DMS153 (cell line): ENCODE results near the gene ATP1A3.
"Not testable (repeated sequence)": the region's sequence is repeated elsewhere in the genome, so short reads cannot be mapped to it uniquely, and the experiment has no call there.

Source experiments
- DNase-seq: peaks from one replicate; lab custom pipeline; 2025; lab: John Stamatoyannopoulos, UW

ATP1A3 gene

DNA sequence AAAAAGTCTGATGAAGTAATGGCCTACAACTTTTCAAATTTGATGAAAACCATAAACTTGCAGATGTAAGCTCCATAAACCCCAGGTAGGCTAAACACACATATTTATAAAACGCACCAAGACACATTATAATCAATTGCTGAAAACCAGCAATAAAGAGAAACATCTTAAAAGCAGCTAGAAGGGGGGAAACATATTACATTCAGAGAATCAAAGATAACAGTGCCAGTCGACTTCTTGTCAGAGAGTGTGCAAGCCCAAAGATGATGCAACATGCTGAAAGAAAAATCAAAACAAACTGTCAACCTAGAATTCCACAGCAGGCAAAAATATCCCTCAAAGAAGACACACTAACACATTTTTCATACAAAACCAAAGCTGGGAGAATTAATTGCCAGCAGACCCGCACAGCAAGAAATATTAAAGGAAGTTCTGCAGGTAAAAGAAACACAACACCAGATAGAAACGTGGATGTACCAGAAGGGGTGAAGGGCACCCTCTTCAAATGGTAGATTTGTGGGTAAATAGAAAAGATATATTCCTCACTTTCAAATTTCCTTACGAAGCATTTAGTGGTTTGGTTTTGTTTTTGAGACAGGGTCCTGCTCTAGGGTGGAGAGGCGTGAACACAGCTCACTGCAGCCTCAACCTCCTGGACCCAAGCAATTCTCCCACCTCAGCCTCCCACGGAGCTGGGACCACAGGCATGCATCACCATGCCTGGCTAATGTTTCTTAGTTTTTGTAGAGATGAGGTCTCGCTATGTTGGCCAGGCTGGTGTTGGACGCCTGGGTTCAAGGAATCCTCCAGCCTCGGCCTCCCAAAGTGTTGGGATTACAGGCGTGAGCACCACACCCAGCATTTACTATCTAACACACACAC is 16.5 kb upstream of the ATP1A3 start:
- DNase-seq, result no peak

DNA sequence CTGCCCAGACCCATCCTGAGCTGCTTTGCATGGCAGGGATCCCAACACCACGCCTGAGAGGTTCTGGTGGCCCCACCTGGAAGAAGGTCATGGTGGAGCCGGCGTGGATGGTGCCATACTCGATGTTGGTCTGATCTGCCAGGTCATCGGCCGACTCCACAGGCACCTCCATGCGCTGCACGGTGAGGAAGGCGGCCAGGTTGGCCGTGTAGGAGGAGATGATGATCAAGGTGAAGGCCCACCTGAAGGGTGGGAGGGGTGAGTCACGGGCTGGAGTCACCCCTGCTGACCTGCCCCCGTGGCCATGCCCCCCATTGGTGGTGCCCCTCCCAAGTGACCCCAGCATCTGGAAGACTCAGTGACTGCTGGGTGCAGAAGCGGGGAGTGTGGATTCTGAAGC is 12.5 kb upstream of the ATP1A3 start:
- DNase-seq, result no peak

DNA sequence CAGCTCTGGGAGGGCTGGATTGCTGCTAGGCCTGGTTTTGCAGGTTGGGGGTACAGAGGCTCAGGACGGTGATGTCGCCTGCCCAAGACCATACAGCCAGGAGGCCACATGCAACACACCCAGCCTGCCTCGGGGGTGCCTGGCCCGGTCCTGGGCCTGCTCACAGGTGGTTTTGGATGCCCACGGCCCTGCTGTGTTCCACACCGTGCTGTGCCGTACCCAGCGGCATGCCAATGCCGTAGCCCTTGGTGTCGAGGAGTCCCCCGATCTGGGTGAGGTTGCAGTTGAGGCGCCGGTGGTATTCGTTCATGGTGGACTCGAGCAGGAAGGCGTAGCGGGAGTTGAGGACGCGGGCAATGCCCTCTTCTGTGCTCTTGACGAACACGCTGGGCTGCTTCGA is 11.5 kb upstream of the ATP1A3 start:
- DNase-seq, result no peak

DNA sequence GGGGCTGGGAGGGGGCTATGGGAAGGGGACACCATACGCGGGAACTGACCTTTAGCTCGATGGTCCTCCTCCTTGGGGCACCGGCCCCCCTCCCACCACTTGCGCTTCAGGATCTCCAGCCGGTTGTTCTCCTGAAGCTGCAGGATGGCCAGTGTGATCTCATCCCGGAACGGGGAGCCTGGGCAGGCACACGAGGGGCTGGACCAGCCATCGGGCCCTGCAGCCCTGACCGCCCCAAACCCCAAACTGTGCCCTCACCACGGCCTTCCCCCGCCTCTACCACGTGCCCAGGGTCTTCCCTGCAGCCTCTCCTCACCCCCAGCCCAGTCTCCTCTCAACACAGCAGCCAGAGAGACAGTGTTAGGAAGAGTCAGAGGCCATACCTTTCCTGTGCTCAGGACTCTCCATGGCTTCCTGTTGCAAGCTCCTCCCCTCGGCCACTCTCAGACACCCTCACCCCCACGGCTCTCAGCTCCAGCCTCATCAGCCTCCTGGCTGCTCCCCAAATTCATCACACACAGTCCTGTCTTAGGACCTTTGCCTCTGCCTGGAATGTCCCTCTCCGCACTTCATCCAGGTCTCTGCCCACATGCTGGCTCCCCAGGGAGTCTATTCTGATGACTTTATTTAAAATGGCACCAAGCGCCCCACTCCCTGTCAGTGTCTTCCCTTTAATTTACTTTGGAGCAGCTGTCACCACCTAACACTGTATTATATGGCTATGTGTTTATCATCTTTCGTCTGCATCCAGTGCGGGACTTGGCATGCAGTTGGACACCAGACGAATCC is 9.7 kb upstream of the ATP1A3 start:
- peak; percentile 20 for DNase-seq

DNA sequence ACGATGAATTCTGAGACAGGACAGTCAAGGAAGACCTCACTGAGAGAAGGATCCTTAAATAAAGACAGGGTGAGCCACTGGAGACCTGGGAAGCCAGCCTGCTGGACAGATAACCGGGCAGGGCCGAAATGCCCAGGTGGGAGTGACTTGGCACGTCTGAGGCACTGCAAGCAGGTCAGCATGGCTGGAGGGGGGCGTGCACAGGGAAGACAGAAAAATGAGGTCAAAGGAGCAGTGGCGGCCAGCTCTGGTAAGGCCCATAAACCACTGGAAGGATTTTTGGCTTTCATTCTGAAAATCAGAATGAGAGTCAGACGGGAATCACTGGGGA is 5.8 kb upstream of the ATP1A3 start:
- no peak for DNase-seq

DNA sequence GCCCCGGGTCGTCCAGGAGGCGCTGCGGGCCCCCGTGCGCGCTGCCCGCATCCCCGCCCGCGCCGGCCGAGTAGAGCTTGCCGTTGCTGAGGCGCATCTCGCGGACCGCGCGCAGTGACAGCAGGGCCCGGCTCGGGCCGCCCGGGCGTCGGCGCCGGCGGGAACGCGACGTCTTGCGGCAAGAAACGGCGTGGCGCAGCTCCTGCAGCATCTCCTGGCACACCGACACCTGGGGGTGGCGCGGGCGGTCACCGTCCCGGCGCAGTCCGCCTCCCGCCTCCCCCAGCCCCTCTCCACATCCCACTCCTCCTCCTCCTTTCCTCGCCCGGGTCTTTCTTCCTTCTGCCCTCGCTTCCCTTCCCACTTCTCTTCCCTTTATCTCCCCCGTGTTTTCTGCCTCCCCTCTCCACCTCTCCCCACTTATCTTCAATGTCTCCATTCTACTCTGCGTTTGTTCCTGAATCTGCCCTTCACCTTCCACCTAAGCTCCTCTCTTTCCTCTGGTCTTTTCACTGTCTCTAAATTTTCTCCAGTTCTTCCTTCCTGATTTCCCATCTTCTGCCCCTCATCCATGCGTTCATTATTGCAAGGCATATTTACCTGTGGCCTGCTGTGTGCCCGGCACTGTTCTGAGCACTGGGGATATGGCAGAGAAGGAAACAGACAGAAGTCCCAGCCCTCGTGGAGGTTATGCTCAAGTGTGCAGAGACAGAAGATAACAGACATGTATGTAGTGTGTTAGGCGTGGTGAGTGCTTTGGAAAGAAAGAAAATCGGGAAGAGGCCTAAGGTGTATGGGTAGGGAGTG is 5.2 kb upstream of the ATP1A3 start:
- DNase-seq, result no peak

DNA sequence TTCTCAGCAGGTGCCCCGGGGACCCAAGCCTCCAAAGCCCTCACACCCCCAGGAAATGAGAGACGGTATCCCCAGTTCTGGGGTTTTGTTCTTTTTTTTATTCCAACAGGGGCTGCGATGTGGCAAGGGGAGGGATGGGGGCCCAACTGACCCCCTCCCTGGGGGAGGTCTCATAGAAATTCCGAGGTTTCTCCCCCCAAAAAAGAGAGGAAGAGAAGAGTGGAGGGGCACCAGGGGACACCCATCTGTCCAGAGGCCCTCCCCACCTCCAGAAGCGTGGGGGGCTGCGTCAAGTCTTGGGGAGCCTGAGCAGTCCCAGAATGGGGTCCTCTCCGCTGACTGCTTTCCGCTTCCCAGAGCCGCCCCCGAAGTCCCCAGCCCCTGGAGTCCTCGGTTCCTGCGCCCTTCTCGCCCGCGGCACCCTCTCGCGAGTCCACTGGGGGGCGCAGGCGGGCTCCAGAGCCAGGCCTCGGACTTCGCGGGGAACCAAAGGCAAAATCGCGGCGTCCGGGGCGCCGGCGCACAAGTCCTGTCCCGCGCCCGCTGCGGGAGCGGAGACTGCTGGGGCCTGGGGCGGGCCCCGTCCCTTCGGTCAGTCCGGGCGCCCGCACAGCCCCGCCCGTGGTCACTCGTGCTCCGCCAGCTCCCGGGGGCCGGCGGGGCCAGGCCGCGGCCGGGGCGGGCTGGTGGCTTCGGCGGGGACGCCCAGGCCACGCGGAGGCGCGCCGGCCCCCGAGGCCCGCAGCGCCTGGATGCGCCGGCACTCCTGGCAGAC is 4.4 kb upstream of the ATP1A3 start:
- DNase-seq, result peak; percentile 44

DNA sequence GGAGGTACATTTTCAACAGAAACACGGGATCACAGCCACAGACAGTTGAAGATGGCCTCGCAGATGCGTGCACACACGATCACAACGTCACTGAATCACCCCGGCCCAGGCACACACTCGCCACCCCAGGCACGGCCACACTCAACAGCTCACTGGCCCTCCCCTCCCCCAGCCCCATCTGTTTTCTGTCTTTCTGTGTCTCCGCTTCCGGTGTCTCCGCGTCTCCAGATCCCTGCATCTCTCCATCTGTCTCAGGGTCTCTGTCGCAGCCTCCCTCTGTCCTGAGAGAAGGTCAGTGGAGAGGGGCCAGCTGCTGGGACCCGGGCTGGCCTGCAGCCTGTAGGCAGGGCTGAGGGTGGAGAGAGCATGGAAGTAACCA is 3.8 kb upstream of the ATP1A3 start:
- DNase-seq, result peak; percentile 32

DNA sequence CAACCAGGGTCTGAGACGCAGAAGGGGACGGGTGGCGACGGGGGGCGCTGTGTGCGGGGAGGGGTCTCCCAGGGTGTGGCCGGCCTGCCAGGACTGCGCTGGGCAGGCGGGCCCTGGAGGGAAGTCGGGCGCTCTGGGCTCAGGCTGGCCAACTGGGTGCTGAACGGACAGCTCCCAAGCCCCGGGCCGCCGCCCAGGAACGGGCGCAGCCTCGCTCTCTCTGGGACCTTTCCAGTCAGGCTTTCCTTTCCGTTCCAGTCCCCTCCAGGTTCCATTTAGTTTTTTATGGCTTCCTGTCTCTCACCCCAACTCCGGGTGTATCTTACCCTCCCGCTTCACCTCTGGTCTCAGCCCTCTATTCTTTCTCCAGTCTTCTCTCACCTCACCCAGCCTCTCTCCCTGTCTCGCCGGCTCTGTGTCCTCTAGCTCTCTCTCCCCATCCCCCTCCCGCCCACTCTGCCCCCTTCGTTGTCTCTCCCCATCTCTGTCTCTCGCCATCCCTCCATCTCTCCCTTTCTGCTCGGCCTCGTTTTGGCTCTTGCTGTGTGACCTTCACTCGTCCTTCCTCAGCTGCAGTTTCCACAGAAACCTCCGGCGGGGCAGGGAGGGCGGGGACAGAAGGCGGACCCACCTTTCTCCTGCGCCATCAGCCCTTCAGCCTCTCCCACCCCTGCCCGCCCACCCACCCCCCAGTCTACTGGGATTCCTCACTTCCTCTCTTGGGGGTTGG is 3.3 kb upstream of the ATP1A3 start:
- no peak for DNase-seq

DNA sequence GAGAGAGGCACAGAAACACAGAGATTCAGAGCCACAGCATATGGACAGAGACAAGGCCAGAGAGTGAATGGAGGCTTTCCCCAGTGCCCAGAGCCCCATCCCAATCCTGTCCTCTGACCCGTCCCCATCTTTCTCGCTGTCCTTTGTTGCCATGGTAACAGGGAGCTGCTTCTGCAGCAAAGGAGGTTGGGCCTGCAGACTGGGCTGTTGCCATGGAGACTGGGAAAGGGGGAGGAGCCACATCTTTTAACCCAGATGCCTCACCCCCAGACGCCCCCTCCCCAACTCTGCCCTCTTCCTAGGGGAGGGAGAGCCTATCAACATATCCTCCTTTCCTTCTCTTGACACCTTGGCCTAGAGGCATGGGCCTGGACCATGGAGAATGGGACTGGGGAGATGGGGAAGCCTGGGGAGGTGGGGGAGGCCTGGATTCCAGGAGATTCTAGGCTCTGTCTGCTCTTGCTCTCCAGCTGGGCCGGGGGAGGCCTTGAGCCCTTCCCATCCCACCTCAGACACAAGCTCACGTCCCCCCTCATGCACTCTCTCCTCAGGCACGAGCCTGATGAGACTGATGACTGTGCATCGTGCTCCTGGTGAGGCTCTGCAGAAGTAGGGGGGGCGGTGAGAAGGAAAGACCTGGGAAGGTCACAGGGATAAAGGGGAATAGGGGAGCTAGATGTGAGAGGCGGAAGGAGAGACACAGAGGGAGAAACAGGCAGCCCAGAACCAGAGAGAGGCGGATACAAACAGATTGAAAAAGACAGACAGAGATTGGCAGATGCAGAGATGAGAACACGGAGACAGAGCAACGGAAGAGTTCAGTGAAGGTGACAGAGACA is 2.1 kb upstream of the ATP1A3 start:
- DNase-seq, result no peak

DNA sequence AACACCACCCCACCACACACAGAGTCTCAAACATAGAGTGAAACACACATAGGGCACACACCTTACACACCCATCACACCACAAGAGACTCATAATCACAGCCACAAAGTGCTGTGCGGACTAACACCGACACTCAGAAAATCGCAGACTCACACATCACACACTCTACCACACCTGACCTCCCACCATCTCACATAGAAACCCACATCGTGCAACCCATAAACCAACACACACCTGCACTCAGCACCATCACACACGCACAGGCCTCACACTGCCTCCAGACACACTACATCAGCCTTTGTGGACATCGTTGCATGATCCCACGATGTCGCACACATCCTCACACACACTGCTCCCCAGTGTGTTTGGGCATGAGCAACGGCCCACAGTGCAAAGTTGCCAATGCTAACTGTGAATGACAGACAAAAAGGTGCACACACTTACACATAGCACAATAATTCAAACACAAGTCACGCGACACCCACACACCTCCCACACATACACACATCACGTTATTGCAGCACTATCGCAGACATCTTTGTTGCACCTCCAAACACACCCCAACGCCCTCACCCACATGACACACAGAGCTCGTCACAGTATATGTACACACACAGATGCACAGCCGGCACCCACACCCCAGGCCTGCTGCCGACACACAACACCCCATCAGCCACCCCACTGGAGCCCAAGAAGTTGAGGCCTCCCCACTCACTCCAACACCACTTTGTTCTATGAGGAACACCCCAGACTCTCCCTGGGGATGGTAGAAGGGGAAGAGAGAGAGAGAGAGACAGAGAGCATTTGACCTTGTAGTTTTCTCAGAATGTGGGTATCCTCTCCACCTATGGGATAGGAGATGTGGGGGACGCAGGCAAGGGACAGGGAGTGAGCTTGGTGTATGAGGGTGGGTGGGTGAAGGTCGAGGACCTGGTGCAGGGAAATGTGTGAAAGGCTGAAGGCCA is 1.2 kb upstream of the ATP1A3 start:
- DNase-seq, result no peak

DNA sequence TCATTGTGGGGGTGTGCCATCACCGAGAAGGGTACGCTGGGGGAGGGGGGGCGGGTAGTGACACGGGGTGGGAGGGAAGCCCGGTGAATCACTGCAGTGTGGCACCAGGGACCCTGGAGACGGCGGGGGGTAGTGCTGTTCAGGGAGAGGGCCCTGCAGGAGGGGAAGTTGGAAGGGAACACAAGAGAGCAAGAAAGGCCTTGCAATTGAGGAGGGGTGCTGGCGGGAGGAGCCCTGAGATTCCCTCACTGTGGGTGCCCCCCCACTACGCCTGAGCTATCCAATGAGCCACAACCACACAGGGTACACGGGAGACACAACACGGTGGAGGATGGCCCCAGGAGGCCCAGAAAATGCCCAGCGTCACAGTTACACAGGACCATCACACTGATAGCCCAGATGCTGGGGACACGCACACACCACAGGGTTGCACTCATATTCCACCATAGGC is 516 bp upstream of the ATP1A3 start:
- DNase-seq, result no peak

DNA sequence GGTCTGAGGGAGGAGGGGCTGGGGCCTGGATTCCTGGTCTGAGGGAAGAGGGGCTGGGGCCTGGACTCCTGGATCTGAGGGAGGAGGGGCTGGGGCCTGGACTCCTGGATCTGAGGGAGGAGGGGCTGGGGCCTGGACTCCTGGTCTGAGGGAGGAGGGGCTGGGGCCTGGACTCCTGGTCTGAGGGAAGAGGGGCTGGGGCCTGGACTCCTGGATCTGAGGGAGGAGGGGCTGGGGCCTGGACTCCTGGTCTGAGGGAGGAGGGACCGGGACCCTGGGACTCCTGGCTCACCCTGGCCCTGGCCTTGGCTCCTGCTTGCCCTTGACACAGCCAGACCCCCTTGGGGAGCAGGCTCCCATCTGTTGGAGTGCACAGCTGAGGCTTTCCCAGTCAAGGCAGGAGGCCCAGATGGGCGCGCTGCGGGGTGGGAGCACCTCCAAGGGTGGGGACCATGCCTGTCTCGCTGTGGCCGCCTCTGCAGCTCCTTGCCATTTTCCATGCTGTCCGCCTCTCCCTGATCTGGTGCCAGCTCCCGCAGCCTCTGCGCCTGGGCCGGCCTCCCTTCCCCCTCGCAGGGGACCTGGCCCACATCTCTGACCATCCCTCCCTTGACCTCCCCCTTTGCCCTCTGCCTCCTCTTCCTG is 2.0 kb downstream of the ATP1A3 start:
- DNase-seq, result not testable (repeated sequence)

DNA sequence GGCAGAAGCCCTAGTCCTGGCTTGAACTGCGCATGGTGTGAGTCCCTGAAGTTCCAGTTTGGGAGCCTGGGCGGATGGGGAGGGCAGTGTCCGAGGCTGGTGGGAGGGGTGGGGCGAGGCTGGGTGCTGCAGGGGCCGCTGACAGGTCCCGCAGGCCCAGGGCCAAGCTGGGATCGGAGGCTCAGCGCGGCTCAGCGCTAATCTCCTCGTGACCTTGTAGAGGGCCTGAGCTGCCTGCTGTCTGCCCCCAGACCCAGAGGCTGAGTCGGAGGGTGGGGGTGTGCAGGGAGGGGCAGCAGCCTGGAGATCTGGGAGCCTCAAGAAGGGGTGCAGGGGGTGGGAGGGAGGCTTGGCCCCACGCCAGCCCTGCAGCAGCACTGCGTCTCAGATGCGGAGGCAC is 3.0 kb downstream of the ATP1A3 start:
- DNase-seq, result no peak

DNA sequence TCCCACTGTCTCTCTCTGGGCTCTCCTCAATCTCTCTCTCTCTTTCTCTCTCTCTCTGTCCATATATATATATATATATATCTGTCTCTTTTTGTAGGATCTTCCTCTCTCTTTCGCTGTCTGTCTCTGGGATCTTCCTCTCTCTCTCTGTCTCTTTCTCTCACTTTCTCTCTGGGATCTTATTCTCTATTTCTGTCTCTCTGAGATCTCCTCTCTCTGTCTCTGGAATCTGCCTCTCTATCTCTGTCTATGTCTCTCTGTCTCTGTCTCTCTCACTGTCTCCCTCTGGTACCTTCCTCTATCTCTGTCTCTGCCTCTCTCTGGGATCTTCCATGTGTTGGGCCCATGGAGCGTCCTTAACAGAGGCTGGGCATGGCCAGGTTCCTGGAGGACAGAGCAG is 3.4 kb downstream of the ATP1A3 start:
- no peak for DNase-seq

DNA sequence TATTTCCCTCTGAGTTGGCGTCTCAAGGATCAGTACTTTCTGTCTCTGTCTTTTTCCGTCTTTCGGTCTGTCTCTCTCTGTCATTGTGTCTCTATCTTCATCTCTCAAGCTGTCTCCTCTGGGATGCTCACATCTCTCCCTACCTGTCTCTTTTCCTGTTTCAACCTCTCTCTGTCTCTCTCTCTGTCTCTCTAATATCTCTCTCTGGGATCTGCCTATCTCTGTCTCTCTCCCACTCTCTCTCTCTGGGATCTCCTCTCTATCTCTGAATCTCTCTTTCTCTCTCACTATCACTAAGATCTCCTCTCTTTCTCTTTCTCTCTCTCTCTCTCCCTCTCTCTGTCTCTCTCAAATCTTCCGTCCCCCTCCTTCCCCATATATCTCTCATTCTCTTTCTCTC is 4.0 kb downstream of the ATP1A3 start:
- no peak for DNase-seq

DNA sequence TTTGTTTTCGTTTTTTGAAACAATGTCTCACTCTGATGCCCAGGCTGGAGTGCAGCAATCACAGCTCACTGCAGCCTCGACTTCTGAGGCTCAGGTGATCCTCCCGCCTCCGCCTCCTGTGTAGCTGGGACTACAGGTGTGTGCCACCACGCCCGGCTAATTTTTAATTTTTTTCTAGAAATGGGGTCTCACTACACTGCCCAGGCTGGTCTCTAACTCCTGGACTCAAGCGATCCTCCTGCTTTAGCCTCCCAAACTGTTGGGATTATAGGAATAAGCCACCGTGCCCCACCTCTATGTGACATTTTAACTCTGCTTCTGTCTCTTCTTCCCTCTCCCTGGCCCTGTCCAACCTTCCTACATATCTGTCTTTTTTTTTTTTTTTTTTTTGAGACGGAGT is 5.1 kb downstream of the ATP1A3 start:
- DNase-seq, result no peak

DNA sequence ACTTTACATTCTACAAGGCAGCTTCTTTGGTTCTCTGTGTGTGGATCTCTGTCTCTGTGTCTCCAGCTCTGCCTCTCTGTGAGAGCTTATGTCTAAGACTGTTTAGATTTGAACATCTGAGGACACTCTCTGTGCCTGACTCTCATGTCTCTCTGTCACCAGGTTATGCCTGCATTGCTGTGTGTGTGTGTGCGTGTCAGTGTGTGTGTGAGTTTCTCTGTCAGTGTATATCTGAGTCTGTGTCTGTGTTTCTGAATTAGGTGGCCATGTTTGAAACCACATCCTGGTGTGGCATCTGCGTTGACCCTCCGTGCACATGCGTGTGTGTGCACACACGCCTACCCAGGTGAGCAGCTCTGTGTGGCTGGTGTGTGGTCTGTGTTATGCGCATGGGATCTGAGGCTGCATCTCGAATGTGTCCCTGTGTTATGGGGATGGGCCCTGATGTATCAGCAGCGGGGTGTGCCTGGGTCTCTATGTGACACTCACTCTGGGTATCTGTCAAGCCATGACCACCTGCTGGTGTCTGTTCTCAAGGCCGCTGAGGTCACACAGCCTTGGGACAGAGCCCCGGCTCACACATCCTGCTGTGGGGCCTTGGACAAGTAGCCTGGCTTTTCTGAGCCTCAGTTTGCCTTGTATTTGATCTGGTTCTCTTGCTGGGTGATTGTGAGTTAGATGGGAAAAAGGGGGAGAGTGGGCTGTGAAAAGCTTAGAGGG is 6.7 kb downstream of the ATP1A3 start:
- no peak for DNase-seq
